HG03108 (cell line): ENCODE measurements around the gene SEC62.
A peak's percentile ranks its signal among the peaks of the same experiment; 100 is the strongest.

Source experiments
- ATAC-seq: cut with Tn5 transposase; IDR thresholded peaks from one replicate; pipeline ENCODE4 v1.9.1; 2021; ENCODE audit warnings: moderate library complexity; ENCODE audit not compliant: unreplicated experiment

Gene SEC62

DNA sequence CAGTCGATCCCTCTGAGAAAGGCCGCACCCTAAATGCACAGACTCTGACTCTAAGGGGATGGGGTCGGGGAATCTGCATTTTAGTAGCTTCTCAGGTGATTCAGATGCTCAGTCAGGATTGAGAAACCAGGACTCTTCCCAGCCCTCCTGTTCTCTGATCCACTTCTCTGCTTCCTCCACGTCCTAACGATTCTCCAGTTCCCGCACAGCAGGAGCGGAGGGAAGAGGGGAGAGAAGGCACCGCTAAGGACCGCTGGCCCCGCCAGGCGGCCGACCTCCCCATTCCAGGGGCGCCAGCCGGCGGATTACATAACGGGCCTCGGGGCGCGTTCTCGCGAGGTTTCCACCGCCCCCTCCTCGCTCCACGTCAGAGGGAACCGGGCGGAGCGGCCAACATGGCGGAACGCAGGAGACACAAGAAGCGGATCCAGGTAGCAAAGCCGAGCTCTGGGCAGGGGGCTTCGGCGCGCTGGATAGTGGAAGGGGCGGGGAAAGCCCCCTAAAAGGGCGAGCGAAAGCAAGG, at the start of gene SEC62:
TSS of gene SEC62 (plus strand) at position 380 of the 523 bp plus-strand sequence. CDS start at position 396, 16 bp downstream.
- peak; percentile 95 for ATAC-seq

GRCh38 chr3:169923189-169923588, 43.4 kb upstream of the SEC62 start:
- no peak for ATAC-seq

DNA sequence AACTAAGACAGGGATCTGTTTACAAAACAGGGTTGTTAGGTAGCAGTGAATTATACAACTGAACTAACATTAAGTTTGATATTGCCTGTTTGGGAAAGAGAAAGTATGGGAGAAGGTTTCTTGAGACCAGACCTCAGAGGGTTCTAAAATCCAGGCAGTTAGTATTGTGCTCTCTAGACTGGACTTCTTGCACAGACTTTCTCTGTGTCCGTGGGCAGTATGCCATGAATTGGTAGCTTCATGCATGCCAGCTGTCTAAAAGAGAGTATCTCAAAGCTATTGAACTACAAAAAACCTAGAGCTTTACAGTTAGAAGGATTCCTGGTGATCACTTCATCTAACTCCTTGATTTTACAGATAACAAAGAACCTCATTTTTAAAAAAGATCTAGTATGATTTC, 42.8 kb upstream of the SEC62 start:
- no peak for ATAC-seq

DNA sequence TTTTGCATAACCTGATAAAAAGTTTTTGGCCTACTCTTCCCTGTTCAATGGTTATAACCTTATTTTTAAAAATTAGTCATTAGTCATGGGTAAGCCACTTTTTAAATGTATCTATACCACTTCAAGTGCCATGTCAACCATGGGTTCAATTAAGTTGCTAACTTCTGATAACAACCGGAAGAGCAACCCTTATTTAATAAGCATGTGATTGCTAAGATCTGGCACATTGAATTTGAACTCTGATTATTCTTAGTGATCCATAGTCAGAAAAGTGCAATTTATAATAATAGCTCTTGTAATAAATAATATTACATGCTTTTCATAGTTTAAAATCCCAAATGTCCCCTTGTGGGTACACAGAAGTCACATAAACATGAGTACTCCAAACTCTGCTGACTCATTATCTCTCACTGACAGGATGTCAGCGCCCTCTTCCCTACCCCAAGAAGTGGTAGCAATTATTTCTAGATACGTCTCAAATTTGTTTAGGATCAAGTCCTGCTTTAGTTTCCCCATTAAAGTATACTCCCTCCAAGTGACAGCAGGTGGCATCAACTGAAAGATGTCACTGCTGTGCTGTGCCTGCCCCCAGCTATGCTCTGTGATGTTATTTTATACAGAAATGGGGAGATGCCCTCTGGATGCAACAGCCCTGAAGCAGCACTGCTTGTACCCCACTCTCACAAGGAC, 36.6 kb upstream of the SEC62 start:
- ATAC-seq, result no peak

DNA sequence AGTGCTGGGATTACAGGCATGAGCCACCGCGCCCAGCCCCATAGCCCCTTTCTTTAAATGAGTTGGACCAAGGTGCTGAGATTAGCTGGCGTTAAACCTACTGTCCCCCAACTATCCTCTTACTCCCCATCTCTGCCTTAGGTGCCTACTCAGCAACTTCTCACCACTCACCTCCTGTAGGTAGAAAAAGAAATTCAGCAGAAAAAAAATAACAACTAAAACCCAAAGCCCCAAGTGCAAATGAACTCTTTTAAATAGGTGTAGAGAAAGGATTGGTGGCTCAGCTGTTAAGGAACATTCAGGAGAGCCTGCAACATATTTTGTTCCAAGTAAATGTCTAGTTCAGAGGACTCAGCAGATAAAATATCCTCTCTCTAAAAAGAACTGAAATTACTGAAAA, 35.8 kb upstream of the SEC62 start:
- ATAC-seq, result no peak

- peak; percentile 95 for ATAC-seq
These were observed 34.7 kb upstream of the SEC62 start for GRCh38 chr3:169931747-169932520.

DNA sequence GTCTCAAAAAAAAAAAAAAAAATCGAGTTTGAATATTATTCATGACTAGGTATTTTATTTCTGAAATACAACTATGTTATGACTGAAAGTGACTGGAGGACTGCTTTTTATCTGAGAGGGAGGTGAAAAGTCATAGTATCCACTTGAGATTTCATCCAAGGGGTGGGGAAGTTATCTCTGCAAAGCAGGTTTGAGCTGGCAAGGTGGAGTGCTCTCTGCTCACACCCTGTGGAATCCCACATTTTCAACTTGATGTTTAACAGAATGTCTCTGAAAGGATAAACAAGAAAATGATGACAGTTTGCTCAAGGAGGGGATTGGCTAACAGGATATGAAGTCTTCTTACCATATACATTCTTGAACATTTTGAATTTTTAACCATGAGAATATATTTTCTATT, 27.3 kb upstream of the SEC62 start:
- ATAC-seq, result no peak

- ATAC-seq, result no peak
These were observed 26.9 kb upstream of the SEC62 start for GRCh38 chr3:169939751-169940150.

DNA sequence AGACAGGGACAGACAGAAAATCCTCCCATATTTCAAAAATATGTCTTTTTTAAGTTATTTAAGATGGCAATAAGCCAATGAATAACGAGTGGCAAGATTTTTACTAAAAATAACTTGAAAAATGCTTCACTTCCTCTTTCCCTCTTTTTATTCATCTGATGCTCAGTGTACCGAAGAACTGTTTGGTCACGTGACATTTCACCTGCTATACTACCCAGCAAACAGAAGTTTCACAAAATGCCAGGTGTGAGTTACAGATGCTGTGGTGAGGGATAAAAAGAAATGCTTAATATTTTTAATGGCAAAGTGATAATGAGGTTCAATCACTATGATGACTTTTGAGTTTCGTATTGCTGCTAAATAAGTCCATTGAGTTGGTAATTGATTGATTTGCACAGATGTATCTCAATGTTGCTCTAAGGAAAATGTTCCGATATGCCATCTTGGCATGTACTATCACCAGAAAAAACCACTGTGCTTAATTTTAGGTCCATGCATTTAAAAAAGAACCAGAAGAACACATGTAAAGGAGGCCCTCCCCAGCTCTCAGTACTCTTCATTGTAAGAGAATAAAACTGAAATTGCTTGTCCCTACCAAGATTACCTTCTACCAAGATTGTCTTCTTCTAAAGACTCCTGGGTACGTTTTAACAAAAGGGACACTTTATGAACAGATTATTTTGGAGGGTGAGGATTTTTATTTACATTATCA, 26.0 kb upstream of the SEC62 start:
- ATAC-seq, result peak; percentile 63

GRCh38 chr3:169945313-169945712, 21.3 kb upstream of the SEC62 start:
- ATAC-seq, result peak; percentile 88

DNA sequence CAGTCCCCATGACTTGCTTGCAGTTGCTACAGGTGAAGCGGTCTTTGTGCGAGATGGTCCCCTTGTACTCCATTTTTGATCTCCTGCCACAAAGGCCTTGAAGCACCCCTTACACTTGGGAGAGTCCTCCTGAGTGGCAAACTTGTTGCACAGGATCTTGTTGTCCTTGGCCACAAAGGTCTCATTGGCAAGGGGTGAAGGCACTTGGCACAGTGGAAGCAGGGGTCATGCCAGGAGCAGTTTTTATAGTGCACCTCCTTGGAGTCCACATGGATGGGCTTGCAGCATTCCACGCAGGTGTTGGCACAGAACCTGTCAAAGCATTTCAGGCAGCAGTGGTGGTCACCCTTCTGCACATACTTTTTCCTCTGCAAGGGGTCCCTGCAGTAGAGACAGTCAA, 20.3 kb upstream of the SEC62 start:
- no peak for ATAC-seq

DNA sequence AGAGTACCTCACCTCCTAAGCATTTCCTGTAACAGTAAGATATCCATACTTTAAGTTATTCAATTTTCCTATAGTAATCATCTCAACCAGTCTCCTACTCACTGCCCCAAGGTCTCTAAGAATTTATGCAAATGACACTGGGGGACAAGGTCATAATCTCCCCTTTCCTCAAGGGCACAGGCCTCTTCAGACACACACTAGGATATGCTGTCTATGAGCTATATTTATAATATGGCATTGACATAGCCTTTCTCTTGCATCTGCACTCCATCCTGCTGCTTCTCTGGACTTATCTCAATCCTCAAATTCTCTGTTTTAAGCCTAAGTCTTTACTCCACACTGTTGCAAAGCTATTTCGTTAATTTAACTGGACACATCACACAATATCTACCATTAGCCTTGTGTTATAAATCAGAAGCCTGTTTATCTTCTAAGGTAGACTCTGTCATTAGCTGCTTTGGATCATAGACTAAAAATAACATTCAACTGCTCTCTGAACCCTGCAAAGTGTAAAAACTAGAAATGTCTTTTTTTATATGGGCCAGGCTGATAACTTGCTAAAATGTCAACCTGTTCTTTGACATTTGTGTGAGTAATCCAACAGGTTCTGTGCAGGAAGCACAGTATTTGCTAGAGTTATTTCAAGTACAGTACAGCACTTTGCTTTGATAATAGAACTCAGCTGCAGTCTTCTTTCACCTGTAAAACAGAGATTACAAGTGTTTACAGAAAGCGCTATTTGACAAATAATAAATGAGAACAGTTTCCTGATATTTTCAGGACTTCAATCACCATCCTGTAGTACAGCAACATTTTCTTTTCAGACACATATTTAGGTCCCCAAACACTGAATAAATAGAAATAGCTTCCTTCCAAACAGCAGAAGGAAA, 17.8 kb upstream of the SEC62 start:
- no peak for ATAC-seq

- no peak for ATAC-seq
These were observed 14.6 kb upstream of the SEC62 start for GRCh38 chr3:169952045-169952444.

DNA sequence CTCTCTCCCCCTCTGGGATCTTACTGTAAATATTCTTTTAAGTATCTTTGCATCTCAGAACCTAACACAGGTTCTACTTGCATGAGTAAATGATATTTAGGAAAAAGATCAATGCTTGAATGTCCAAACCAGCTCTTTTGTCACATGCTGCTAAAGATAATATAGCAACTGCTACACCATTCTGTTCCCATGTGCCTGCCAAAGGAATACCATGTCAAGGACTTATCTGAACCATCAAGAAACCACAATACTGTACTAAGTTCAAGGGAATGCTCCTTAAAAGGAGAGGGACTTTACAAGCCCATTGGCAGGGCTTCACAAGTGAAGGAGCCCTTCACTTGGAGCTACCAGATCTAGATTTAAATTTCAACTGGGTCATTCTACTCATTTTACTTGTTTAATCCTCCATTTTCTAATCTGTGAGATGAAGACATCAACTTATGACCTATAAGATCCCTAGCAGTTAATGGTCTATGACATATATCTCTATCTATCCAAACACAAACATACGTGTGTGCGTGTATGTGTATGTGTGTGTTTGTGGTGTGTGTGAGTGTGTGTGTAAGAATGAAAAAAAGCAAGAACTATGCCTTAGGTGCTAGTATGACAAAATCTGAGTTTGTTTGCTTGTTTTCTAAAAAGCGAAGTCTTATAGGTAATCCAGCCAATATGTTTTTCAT, 13.0 kb upstream of the SEC62 start:
- ATAC-seq, result no peak

- ATAC-seq, result no peak
These were observed 12.4 kb upstream of the SEC62 start for GRCh38 chr3:169954142-169954756.

DNA sequence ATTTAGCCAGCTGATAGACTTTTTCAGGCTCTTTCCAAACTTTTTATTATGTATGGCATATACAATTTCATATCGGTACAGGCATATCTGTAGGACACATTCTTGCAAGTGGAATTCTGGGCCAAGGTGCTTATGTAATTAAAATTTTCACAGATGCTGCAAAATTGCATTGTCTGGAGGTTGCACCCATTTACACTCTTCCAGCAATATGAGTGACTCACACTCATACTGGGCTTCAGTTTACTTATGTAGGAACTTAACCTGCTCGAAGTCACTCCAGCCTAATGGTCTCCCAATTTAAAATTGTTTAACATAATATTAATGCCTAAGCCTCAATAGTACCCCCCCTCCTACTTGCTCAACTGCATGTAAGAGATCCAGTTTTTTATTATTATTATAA, 11.2 kb upstream of the SEC62 start:
- ATAC-seq, result no peak

GRCh38 chr3:169964176-169964575, 2.4 kb upstream of the SEC62 start:
- ATAC-seq, result no peak

DNA sequence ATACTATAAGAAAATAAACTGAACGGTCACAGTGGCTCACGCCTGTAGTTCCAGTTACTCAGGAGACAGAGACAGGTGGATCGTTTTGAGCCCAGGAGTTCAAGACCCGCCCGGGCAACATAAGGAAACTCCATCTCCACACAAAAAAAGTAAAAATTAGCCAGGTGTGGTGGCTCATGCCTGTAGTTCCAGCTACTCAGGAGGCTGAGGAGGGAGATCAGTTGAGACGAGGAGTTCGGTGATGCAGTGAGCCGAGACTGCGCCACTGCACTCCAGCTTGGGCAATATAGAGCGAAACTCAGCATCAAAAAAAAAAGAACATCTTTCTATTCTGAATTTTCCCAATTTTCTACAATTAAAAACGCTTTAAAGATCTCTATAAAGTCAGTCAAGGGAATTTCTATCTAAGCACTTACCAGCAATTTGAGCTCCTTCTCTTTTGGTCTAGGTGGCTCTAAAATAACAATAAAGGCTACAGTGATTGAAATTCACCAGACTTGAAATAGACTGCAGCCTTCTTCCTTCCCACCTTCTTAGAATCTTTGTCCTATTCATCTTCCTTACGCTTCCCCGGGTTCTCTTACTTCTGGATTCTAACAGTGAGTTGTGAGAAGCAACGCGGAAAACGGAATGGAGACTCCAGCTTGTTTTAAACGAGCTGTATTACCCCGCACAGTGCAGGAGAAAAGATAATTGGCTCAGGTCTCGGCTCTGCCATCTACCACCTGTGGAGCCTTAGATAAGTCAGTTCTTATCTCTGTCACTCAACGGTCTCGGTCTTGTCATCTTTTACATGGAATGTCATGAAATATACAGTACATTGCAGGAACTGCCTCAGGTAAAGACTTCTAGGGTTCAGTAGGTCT, 812 bp upstream of the SEC62 start:
- ATAC-seq, result peak; percentile 3
